ENCODE measurements around the gene TSEN15.
"Not testable (repeated sequence)": the region's sequence is repeated elsewhere in the genome, so short reads cannot be mapped to it uniquely, and the experiment has no call there.

TSEN15 gene

GRCh38 chr1:184096580-184096979, 45.0 kb downstream of the TSEN15 start:
- DNase-seq (ENCODE audit: low spot score); FAIRE-seq: not testable (repeated sequence)

- FAIRE-seq (no peak), DNase-seq (ENCODE audit: low spot score) (no peak)
These were observed 49.6 kb downstream of the TSEN15 start for GRCh38 chr1:184101141-184101540.

- DNase-seq (ENCODE audit: low spot score) (no peak), FAIRE-seq (no peak)
These were observed 50.0 kb downstream of the TSEN15 start for GRCh38 chr1:184101571-184101970.

- DNase-seq (ENCODE audit: low spot score): no peak
- no peak for FAIRE-seq
These were observed 59.0 kb downstream of the TSEN15 start for GRCh38 chr1:184110272-184111204.

- DNase-seq (ENCODE audit: low spot score): no peak
- no peak for FAIRE-seq
These were observed 60.8 kb downstream of the TSEN15 start for GRCh38 chr1:184112176-184112948.

GRCh38 chr1:184113251-184113650, 61.7 kb downstream of the TSEN15 start:
- FAIRE-seq (no peak), DNase-seq (ENCODE audit: low spot score) (no peak)

GRCh38 chr1:184114818-184115398, 63.4 kb downstream of the TSEN15 start:
- DNase-seq (ENCODE audit: low spot score) (no peak), FAIRE-seq (no peak)

GRCh38 chr1:184116287-184116686, 64.8 kb downstream of the TSEN15 start:
- FAIRE-seq: no peak
- no peak for DNase-seq (ENCODE audit: low spot score)

GRCh38 chr1:184118046-184118445, 66.5 kb downstream of the TSEN15 start:
- DNase-seq (ENCODE audit: low spot score) (peak; percentile 70), FAIRE-seq (no peak)
